SK-N-MC (cell line): ENCODE results near the gene CLSTN1.

Source experiments
- EZH2 ChIP-seq: fragments of 200-600 bp; sonication (generic); IDR thresholded peaks from one replicate; pipeline ENCODE4 v1.6.1; 2017; ENCODE audit warnings: antibody characterized with exemption
- POLR2AphosphoS5 ChIP-seq: IDR thresholded peaks from 2 replicates; pipeline ENCODE4 v1.6.1; 2012; ENCODE audit warnings: mild to moderate bottlenecking, low read depth, low read length, borderline replicate concordance

DNA sequence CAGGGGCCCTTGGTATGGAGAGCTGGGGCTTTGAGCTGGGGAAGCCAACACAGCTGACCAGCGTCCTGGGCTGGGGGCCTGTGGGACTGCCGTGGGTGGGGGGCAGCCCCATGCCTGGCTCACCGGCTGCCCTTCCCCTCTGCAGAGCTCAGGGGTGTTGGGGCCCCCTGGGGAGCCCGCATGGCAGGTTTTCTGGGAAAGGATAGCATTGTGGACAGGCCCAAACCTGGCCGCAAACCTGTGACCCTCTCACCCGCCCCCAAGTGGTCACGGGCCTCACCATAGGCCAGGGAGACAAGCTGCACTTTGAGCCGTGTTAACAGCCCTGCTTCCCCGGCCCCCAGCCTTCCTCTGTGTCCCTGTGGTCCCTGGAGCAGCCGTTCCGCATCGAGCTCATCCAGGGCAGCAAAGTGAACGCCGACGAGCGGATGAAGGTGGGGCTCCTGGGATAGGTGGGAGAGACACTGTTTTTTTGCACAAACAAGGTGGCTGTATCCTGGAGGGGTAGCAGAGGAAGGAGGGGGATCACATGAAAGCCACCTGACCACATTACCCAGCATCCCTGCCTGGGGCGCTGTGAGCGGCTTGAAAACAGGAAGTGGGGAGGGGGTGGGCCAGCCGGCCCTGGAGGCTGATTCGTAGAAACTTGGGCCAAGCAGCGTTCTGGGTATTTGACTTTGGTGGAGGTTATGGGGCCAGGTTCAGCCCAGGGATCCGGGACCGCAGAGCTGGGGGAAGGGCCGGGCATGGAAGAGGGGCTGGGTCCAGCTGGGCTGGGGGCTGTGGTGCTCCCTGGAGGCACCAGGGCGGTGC is 106.4 kb downstream of the CLSTN1 start:
- TF ChIP-seq POLR2AphosphoS5, result no peak
- TF ChIP-seq EZH2, result no peak
